GM12878 (cell line): ENCODE results near the gene IFIT2. TPM values are rescaled to one million over a fixed set of nuclear protein-coding genes. Genes with fewer than 3 reads are reported as not detected.

Source experiments
- ATAC-seq: fragments of 200-7000 bp; cut with Tn5 transposase; 3 replicates; pipeline ENCODE4 v1.9.1; 2020; ENCODE audit warnings: mild to moderate bottlenecking, moderate library complexity
- BruUV-seq: library from RNA; stranded (reverse); fragments of 400-500 nt; replicated peaks from 2 replicates; lab custom pipeline; 2021; lab: Mats Ljungman, UMichigan
- CTCF ChIA-PET: fragments of 300-600 bp; sonication (Branson Sonifier 250); formaldehyde crosslinking; extraction: SDS; loops from one replicate; lab custom pipeline; 2021; ENCODE audit warnings: inconsistent platforms; lab: Yijun Ruan, JAX
- POLR2A ChIA-PET: fragments of 350-600 bp; formaldehyde crosslinking; extraction: SDS; loops from one replicate; lab custom pipeline; 2021; ENCODE audit warnings: inconsistent platforms; lab: Charles Lee
- RAD21 ChIA-PET: fragments of 300-600 bp; sonication (Branson Sonifier 250); formaldehyde crosslinking; loops from one replicate; lab custom pipeline; 2023; ENCODE audit warnings: antibody characterized with exemption; ENCODE audit not compliant: unreplicated experiment; lab: Charles Lee
- SMC1A ChIA-PET: fragments of 300-600 bp; sonication (Branson Sonifier 250); formaldehyde crosslinking; loops from one replicate; lab custom pipeline; 2023; ENCODE audit not compliant: unreplicated experiment, uncharacterized antibody; lab: Charles Lee
- DNase-seq: peaks from one replicate; pipeline ENCODE4 v3.0.0-alpha.2; 2011; ENCODE audit warnings: low read depth, low spot score
- FAIRE-seq: peaks from 3 replicates; lab custom pipeline; 2011; peaks lifted over from hg19 to GRCh38; lab: Jason Lieb, UNC
- H2AFZ ChIP-seq: 2 replicates; pipeline ENCODE4 v1.6.0; 2011; ENCODE audit warnings: low read depth, low read length, control low read depth; ENCODE audit not compliant: control insufficient read depth
- H3K27ac ChIP-seq: 2 replicates; pipeline ENCODE4 v1.5.1; 2011; ENCODE audit warnings: control low read depth; ENCODE audit not compliant: control insufficient read depth, insufficient read depth
- H3K27me3 ChIP-seq, 2 experiments: replicated peaks in 1 of 2; 2 replicates each; pipeline versions ENCODE4 v1.6.0 to v1.6.1; 2011; ENCODE audit warnings: low read length in 1 of 2; ENCODE audit not compliant: control insufficient read depth in 2 of 2, insufficient read depth in 2 of 2
- H3K36me3 ChIP-seq, 2 experiments: 2 replicates each; pipeline ENCODE4 v1.5.1; 2011; ENCODE audit warnings: low read length in 1 of 2; ENCODE audit not compliant: control insufficient read depth in 2 of 2, insufficient read depth in 2 of 2
- H3K4me1 ChIP-seq: 2 replicates; pipeline ENCODE4 v1.6.1; 2011; ENCODE audit warnings: mild to moderate bottlenecking, low read length, moderate library complexity, mixed read lengths; ENCODE audit not compliant: control insufficient read depth, insufficient read depth
- H3K4me2 ChIP-seq: 2 replicates; pipeline ENCODE4 v1.6.0; 2011; ENCODE audit warnings: control low read depth; ENCODE audit not compliant: control insufficient read depth, insufficient read depth
- H3K4me3 ChIP-seq: fragments of 200-600 bp; sonication (generic); 2 replicates; pipeline ENCODE4 v1.5.1; 2016
- H3K79me2 ChIP-seq: 2 replicates; pipeline ENCODE4 v1.6.0; 2011; ENCODE audit warnings: low read length; ENCODE audit not compliant: control insufficient read depth, insufficient read depth
- H3K9ac ChIP-seq: 2 replicates; pipeline ENCODE4 v1.8.0; 2011; ENCODE audit warnings: low read length, control low read depth, mixed read lengths; ENCODE audit not compliant: control insufficient read depth, insufficient read depth
- H3K9me3 ChIP-seq: replicated peaks from 3 replicates; pipeline ENCODE4 v1.5.1; 2011; ENCODE audit warnings: mild to moderate bottlenecking, low read length; ENCODE audit not compliant: control insufficient read depth, insufficient read depth
- H4K20me1 ChIP-seq: 2 replicates; pipeline ENCODE4 v1.6.0; 2011; ENCODE audit not compliant: control insufficient read depth, insufficient read depth
- BCL11A ChIP-seq: IDR thresholded peaks from 2 replicates; pipeline ENCODE4 v1.6.1; 2011; ENCODE audit warnings: low read depth, low read length
- HDGF ChIP-seq: fragments of 450-650 bp; IDR thresholded peaks from 2 replicates; pipeline ENCODE4 v1.6.1; 2016; ENCODE audit warnings: antibody characterized with exemption
- MEF2A ChIP-seq: IDR thresholded peaks from 2 replicates; pipeline ENCODE4 v1.6.1; 2011; ENCODE audit warnings: low read depth, mild to moderate bottlenecking, low read length, moderate library complexity; ENCODE audit not compliant: insufficient read depth
- MXI1 ChIP-seq: fragments of 150-350 bp; IDR thresholded peaks from 2 replicates; pipeline ENCODE4 v1.6.1; 2011; ENCODE audit warnings: low read depth, mild to moderate bottlenecking, inconsistent platforms, low read length, improper control_type of control experiment
- POLR2AphosphoS5 ChIP-seq: IDR thresholded peaks from 2 replicates; pipeline ENCODE4 v1.6.1; 2011; ENCODE audit warnings: mild to moderate bottlenecking, low read length, inconsistent platforms
- RB1 ChIP-seq: fragments of 450-650 bp; formaldehyde crosslinking; IDR thresholded peaks from 2 replicates; pipeline ENCODE4 v1.6.1; 2017; ENCODE audit warnings: mild to moderate bottlenecking, borderline replicate concordance
- RBBP5 ChIP-seq: fragments of 200-600 bp; sonication (generic); conservative IDR thresholded peaks from 2 replicates; pipeline ENCODE4 v1.6.1; 2016
- SP1 ChIP-seq: IDR thresholded peaks from one replicate; pipeline ENCODE4 v1.6.1; 2011; ENCODE audit warnings: low read depth, low read length
- SRF ChIP-seq, 2 experiments: IDR thresholded peaks; 2 replicates each; pipeline ENCODE4 v1.6.1; 2011; ENCODE audit warnings: low read depth in 2 of 2, low read length in 2 of 2, mild to moderate bottlenecking in 1 of 2, moderate library complexity in 1 of 2
- STAT1 ChIP-seq: fragments of 450-650 bp; conservative IDR thresholded peaks from 2 replicates; pipeline ENCODE4 v1.6.1; 2014; ENCODE audit warnings: antibody characterized with exemption, mild to moderate bottlenecking
- TCF3 ChIP-seq: IDR thresholded peaks from 2 replicates; pipeline ENCODE4 v1.6.1; 2012; ENCODE audit warnings: low read depth, mild to moderate bottlenecking, low read length, borderline replicate concordance; ENCODE audit not compliant: insufficient read depth
- in situ Hi-C: fragments of 300-500 bp; cut with MboI; formaldehyde crosslinking; loops from 9 replicates; pipeline ENCODE4 v1.14.3; 2018; ENCODE audit warnings: mixed read lengths
- intact Hi-C: fragments of 100-400 bp; cut with micrococcal nuclease; formaldehyde crosslinking; loops from one replicate; pipeline ENCODE4 v1.14.2; 2022; ENCODE audit not compliant: unreplicated experiment
- polyA plus RNA-seq, 11 experiments: library from polyadenylated mRNA; depleted of rRNA in 4 of 11; unstranded in 6 of 11; stranded (reverse) in 5 of 11; fragments of >200 nt; fragmentation: Nextera tagmentation in 4 of 11; fragmentation: Illumina TruSeq in 1 of 11; extraction: Ambion mirVana in 4 of 11; extraction: Trizol in 1 of 11; gene quantifications; 1 replicate in 1 of 11; 2 replicates in 10 of 11; pipeline versions ENCODE4 v1.2.1 to v1.2.3, GENCODE V29; 2011 to 2016; ENCODE audit warnings: inconsistent platforms in 2 of 11, missing spikeins in 2 of 11, low read depth in 1 of 11
- total RNA-seq, 4 experiments: library from RNA; depleted of rRNA in 3 of 4; stranded (reverse); fragments of >200 nt in 3 of 4; fragmentation: Illumina TruSeq in 1 of 4; extraction: Trizol in 1 of 4; gene quantifications; 2 replicates each; pipeline versions ENCODE4 v1.2.1 to v1.2.3, GENCODE V29; 2013 to 2021
- TF ChIP-seq, protein P1 (sequence below): fragments of 450-650 bp; IDR thresholded peaks from 2 replicates; pipeline ENCODE4 v1.6.1; 2017; ENCODE audit warnings: mild to moderate bottlenecking, low read depth, inconsistent platforms; ENCODE audit not compliant: poor library complexity, severe bottlenecking
- TF ChIP-seq, protein P2 (sequence below): fragments of 450-650 bp; IDR thresholded peaks from 2 replicates; pipeline ENCODE4 v1.6.1; 2017; ENCODE audit warnings: low read depth, mild to moderate bottlenecking, moderate library complexity
- TF ChIP-seq, protein P3 (sequence below): IDR thresholded peaks from 2 replicates; pipeline ENCODE4 v1.6.1; 2011; ENCODE audit warnings: low read depth, low read length, improper control_type of control experiment, borderline replicate concordance
- TF ChIP-seq, protein P4 (sequence below): fragments of 150-350 bp; IDR thresholded peaks from 2 replicates; pipeline ENCODE4 v1.6.1; 2016; ENCODE audit warnings: low read depth, low read length

IFIT2 gene
- total and polyA plus RNA-seq, 10 of the 15 experiments (the other 5 are each of a cell fraction or from before 2014, with no cell fraction given) = 5.2 to 14.8 (median 9.7) TPM

DNA sequence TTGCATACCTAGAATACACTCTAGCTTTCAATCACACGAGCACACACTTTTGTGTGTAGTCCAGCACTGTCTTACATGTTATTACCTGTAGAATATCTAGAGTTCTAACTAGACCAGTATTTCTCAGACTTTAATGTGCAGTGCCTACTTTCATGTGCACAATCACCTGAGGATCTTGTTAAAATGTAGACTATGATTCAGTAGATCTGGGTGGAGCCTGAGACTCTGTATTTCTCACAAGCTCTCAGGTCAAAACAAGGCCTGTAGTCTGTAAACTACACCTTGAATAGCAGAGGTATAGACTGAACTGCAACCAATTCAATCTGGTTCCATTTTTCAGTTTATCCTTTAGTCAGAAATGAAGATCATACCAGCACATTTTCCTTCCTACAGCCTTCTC, 11.1 kb downstream of the IFIT2 start (continued):
- TF ChIP-seq STAT1 = no peak
- TF ChIP-seq MXI1 = no peak
- no peak for TF ChIP-seq RBBP5
- TF ChIP-seq, protein P1, sequence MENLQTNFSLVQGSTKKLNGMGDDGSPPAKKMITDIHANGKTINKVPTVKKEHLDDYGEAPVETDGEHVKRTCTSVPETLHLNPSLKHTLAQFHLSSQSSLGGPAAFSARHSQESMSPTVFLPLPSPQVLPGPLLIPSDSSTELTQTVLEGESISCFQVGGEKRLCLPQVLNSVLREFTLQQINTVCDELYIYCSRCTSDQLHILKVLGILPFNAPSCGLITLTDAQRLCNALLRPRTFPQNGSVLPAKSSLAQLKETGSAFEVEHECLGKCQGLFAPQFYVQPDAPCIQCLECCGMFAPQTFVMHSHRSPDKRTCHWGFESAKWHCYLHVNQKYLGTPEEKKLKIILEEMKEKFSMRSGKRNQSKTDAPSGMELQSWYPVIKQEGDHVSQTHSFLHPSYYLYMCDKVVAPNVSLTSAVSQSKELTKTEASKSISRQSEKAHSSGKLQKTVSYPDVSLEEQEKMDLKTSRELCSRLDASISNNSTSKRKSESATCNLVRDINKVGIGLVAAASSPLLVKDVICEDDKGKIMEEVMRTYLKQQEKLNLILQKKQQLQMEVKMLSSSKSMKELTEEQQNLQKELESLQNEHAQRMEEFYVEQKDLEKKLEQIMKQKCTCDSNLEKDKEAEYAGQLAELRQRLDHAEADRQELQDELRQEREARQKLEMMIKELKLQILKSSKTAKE = no peak
- TF ChIP-seq HDGF = no peak

DNA sequence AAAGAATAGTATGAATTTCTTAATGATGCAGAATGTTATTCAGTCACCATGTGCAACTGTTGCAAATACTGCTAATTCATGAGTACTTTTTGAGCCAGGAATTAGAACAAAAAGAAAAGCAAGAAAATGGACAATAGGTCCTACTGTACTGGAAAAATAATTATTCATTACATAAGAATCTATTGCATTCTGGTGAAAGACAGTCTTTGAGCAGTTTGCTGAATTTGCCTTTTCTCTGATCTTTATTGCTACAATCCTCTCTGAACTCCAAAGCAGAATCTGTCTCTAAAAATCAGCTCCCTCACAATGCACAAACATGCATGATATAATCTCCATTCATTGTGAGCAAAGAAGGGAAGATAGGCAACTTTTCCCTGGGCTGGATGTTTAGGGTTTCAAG, 12.8 kb downstream of the IFIT2 start:
- Histone ChIP-seq H3K36me3 (no peaks in the 10 kb centered on the region), H3K4me1 (no peaks in the 10 kb centered on the region), H3K79me2 (no peaks in the 10 kb centered on the region), H2AFZ (no peak overlapping the region), H3K4me2 (no peak overlapping the region), H3K9me3 (no peaks in the 10 kb centered on the region), H4K20me1 (no peaks in the 10 kb centered on the region)
- no TSS peak for BruUV-seq
- RAD21 ChIA-PET = no interaction called here
- intact Hi-C loops = no loop called here
- TF ChIP-seq POLR2AphosphoS5 (no peak), SRF (IDR thresholded peaks at IDR 0.05; ENCODE audit: low read depth in 2 of 2, low read length in 2 of 2) (no peak), MEF2A (no peak), SP1 (no peak), TCF3 (no peak), BCL11A (no peak), RB1 (no peak)
- TF ChIP-seq, protein P2, sequence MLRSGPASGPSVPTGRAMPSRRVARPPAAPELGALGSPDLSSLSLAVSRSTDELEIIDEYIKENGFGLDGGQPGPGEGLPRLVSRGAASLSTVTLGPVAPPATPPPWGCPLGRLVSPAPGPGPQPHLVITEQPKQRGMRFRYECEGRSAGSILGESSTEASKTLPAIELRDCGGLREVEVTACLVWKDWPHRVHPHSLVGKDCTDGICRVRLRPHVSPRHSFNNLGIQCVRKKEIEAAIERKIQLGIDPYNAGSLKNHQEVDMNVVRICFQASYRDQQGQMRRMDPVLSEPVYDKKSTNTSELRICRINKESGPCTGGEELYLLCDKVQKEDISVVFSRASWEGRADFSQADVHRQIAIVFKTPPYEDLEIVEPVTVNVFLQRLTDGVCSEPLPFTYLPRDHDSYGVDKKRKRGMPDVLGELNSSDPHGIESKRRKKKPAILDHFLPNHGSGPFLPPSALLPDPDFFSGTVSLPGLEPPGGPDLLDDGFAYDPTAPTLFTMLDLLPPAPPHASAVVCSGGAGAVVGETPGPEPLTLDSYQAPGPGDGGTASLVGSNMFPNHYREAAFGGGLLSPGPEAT = no peak
- TF ChIP-seq, protein P3, sequence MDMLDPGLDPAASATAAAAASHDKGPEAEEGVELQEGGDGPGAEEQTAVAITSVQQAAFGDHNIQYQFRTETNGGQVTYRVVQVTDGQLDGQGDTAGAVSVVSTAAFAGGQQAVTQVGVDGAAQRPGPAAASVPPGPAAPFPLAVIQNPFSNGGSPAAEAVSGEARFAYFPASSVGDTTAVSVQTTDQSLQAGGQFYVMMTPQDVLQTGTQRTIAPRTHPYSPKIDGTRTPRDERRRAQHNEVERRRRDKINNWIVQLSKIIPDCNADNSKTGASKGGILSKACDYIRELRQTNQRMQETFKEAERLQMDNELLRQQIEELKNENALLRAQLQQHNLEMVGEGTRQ = no peak
- TF ChIP-seq, protein P4, sequence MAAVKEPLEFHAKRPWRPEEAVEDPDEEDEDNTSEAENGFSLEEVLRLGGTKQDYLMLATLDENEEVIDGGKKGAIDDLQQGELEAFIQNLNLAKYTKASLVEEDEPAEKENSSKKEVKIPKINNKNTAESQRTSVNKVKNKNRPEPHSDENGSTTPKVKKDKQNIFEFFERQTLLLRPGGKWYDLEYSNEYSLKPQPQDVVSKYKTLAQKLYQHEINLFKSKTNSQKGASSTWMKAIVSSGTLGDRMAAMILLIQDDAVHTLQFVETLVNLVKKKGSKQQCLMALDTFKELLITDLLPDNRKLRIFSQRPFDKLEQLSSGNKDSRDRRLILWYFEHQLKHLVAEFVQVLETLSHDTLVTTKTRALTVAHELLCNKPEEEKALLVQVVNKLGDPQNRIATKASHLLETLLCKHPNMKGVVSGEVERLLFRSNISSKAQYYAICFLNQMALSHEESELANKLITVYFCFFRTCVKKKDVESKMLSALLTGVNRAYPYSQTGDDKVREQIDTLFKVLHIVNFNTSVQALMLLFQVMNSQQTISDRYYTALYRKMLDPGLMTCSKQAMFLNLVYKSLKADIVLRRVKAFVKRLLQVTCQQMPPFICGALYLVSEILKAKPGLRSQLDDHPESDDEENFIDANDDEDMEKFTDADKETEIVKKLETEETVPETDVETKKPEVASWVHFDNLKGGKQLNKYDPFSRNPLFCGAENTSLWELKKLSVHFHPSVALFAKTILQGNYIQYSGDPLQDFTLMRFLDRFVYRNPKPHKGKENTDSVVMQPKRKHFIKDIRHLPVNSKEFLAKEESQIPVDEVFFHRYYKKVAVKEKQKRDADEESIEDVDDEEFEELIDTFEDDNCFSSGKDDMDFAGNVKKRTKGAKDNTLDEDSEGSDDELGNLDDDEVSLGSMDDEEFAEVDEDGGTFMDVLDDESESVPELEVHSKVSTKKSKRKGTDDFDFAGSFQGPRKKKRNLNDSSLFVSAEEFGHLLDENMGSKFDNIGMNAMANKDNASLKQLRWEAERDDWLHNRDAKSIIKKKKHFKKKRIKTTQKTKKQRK = no peak
- TF ChIP-seq, all 136 proteins: peak for 0
- POLR2A ChIA-PET = no interaction called here
- ATAC-seq = no peak
- FAIRE-seq = no peak
- in situ Hi-C loops = no loop called here
- no peaks in the 10 kb centered on the region for H3K27me3 ChIP-seq
- CTCF ChIA-PET = interaction anchor here (2.1 kb wide), 1 partner anchor 10 kb away, joined by 4 read pairs; no protein-coding TSS in a partner anchor
- DNase-seq = no peak
- SMC1A ChIA-PET = interaction anchor here (1.2 kb wide), 1 partner anchor 18 kb away, joined by 4 read pairs; no protein-coding TSS in a partner anchor
- H3K4me3 ChIP-seq = no peak overlapping the region
- H3K9ac ChIP-seq = no peak overlapping the region
- H3K27ac ChIP-seq = no peak overlapping the region
